Measurements from ENCODE around the gene KIF16B. TPM values are rescaled to one million over a fixed set of nuclear protein-coding genes. Genes with fewer than 3 reads are reported as not detected.
A peak's percentile ranks its signal among the peaks of the same experiment; 100 is the strongest.

The KIF16B gene
- total RNA-seq, 1 experiment from 2014 or later: 7.0 TPM

GRCh38 chr20:16434062-16434664 lies 139.1 kb downstream of the KIF16B start:
- Histone ChIP-seq H3K9ac (ENCODE audit: low read length) (no peak overlapping the region), H3K9me3 (ENCODE audit: control insufficient read depth in 1 of 2, insufficient read depth in 1 of 2, low read depth in 1 of 2, low read length in 2 of 2) (no peaks in the 10 kb centered on the region), H3K36me3 (ENCODE audit: control insufficient read depth in 1 of 2, insufficient read depth in 2 of 2, low read length in 2 of 2) (no peaks in the 10 kb centered on the region), H3K27ac (ENCODE audit: low read depth, low read length) (no peak overlapping the region), H3K4me2 (ENCODE audit: low read length) (no peak overlapping the region), H3K27me3 (ENCODE audit: insufficient read depth, low read length) (no peaks in the 10 kb centered on the region), H3K9me2 (ENCODE audit: insufficient read depth) (no peaks in the 10 kb centered on the region), H3K4me3 (replicated peaks in 1 of 2; ENCODE audit: low read depth in 1 of 2, low read length in 2 of 2) (no peak overlapping the region), H3K79me2 (ENCODE audit: insufficient read depth, low read length) (no peaks in the 10 kb centered on the region), H2AFZ (ENCODE audit: low read depth, low read length, poor library complexity, severe bottlenecking) (no peak overlapping the region), H3K4me1 (ENCODE audit: control insufficient read depth in 1 of 2, insufficient read depth in 2 of 2, low read length in 2 of 2) (no peaks in the 10 kb centered on the region), H4K20me1 (ENCODE audit: insufficient read depth) (no peaks in the 10 kb centered on the region)
- ChIA-PET CTCF (no interaction called here), POLR2A (no interaction called here), RAD21 (ENCODE audit: low non-redundant PET in 1 of 2, low total read pairs in 2 of 2, uncharacterized antibody in 2 of 2, unreplicated experiment in 2 of 2) (no interaction called here)
- no TSS peak for BruUV-seq (replicated peaks)
- intact Hi-C loops (cut with micrococcal nuclease): no loop called here
- TF ChIP-seq RAD21 (IDR thresholded peaks at IDR 0.05; ENCODE audit: low read depth): peak; percentile 19; the same call in 1 of the 2 replicates
- peak in 2 of 3 experiments; percentile 84 to 88; a peak in 4 of 6 replicates for TF ChIP-seq CTCF (IDR thresholded peaks at IDR 0.05 in 2 of 3, conservative IDR thresholded peaks at IDR 0.05 in 1 of 3; ENCODE audit: borderline replicate concordance in 1 of 3, insufficient read depth in 1 of 3, low read depth in 2 of 3, low read length in 2 of 3)
- TF ChIP-seq YY1 (IDR thresholded peaks at IDR 0.05; ENCODE audit: extremely low read depth, insufficient replicate concordance, low read depth, low read length): no peak
- ATAC-seq (peak; percentile 93), DNase-seq (ENCODE audit: low read depth, low spot score) (peak; percentile 45)

- CTCF ChIA-PET: no interaction called here
- RAD21 ChIA-PET (ENCODE audit: low non-redundant PET in 1 of 2, low total read pairs in 2 of 2, uncharacterized antibody in 2 of 2, unreplicated experiment in 2 of 2): no interaction called here
- H3K36me3 ChIP-seq (ENCODE audit: control insufficient read depth in 1 of 2, insufficient read depth in 2 of 2, low read length in 2 of 2): no peaks in the 10 kb centered on the region
- no peak for TF ChIP-seq JUND (IDR thresholded peaks at IDR 0.05)
- no peak for TF ChIP-seq SIN3A (IDR thresholded peaks at IDR 0.05; ENCODE audit: low read depth)
- no peak for TF ChIP-seq POLR2AphosphoS5 (IDR thresholded peaks at IDR 0.05; ENCODE audit: low read depth, low read length)
- no peak for TF ChIP-seq POLR2A (IDR thresholded peaks at IDR 0.05; ENCODE audit: borderline replicate concordance, extremely low read depth, insufficient read depth, insufficient read length)
- TF ChIP-seq FOSL1 (IDR thresholded peaks at IDR 0.05; ENCODE audit: low read depth): no peak
- TF ChIP-seq YY1 (IDR thresholded peaks at IDR 0.05; ENCODE audit: extremely low read depth, insufficient replicate concordance, low read depth, low read length): no peak
- no peak for TF ChIP-seq RAD21 (IDR thresholded peaks at IDR 0.05; ENCODE audit: low read depth)
- no peak for TF ChIP-seq EZH2phosphoT487 (IDR thresholded peaks at IDR 0.05; ENCODE audit: borderline replicate concordance)
- TF ChIP-seq CEBPB (IDR thresholded peaks at IDR 0.05; ENCODE audit: low read depth): no peak
- TF ChIP-seq ZNF274 (IDR thresholded peaks at IDR 0.05; ENCODE audit: low read depth, low read length): no peak
- no peak for TF ChIP-seq ATF3 (IDR thresholded peaks at IDR 0.05)
- TF ChIP-seq REST (IDR thresholded peaks at IDR 0.05; ENCODE audit: low read depth): no peak
Observed at GRCh38 chr20:16433293-16433580, 140.0 kb downstream of the KIF16B start.

More at GRCh38 chr20:16433293-16433580, 140.0 kb downstream of the KIF16B start:
- ATAC-seq (no peak), DNase-seq (ENCODE audit: low read depth, low spot score) (no peak)
- Histone ChIP-seq H2AFZ (ENCODE audit: low read depth, low read length, poor library complexity, severe bottlenecking) (no peak overlapping the region), H3K9me3 (ENCODE audit: control insufficient read depth in 1 of 2, insufficient read depth in 1 of 2, low read depth in 1 of 2, low read length in 2 of 2) (no peaks in the 10 kb centered on the region), H3K27ac (ENCODE audit: low read depth, low read length) (no peak overlapping the region), H3K9ac (ENCODE audit: low read length) (no peak overlapping the region), H3K9me2 (ENCODE audit: insufficient read depth) (no peaks in the 10 kb centered on the region), H3K79me2 (ENCODE audit: insufficient read depth, low read length) (no peaks in the 10 kb centered on the region), H4K20me1 (ENCODE audit: insufficient read depth) (no peaks in the 10 kb centered on the region), H3K27me3 (ENCODE audit: insufficient read depth, low read length) (no peaks in the 10 kb centered on the region), H3K4me3 (replicated peaks in 1 of 2; ENCODE audit: low read depth in 1 of 2, low read length in 2 of 2) (no peak overlapping the region), H3K4me2 (ENCODE audit: low read length) (no peak overlapping the region), H3K4me1 (ENCODE audit: control insufficient read depth in 1 of 2, insufficient read depth in 2 of 2, low read length in 2 of 2) (no peaks in the 10 kb centered on the region)
- BruUV-seq (replicated peaks): no TSS peak
- POLR2A ChIA-PET: no interaction called here
- intact Hi-C loops (cut with micrococcal nuclease): no loop called here
